Astrocyte of the cerebellum (primary cell): Measurements from ENCODE around the gene GMCL2.

Experiments
- DNase-seq: peaks from one replicate; pipeline ENCODE4 v3.0.0-alpha.2; 2011; ENCODE audit warnings: low read depth
- H3K4me3 ChIP-seq: 2 replicates; pipeline ENCODE4 v1.5.1; 2011; ENCODE audit warnings: mild to moderate bottlenecking, low read depth, low read length, moderate library complexity
- CTCF ChIP-seq: IDR thresholded peaks from 2 replicates; pipeline ENCODE4 v1.5.1; 2012; ENCODE audit warnings: low read length, low read depth, moderate library complexity, mild to moderate bottlenecking; ENCODE audit errors: missing control alignments
- in situ Hi-C: cut with HindIII; loops from 2 replicates; pipeline ENCODE4 v1.10.0; 2017; ENCODE audit warnings: low sequenced_read_pairs

The GMCL2 gene

GRCh38 chr5:178228609-178229008, 41.4 kb upstream of the GMCL2 start:
- no peak for TF ChIP-seq CTCF
- no peak overlapping the region for H3K4me3 ChIP-seq
- DNase-seq, result no peak
- in situ Hi-C loops, result no loop called here

- in situ Hi-C loops, result no loop called here
- no peak for DNase-seq
- no peak for TF ChIP-seq CTCF
- H3K4me3 ChIP-seq, result no peak overlapping the region
Measured at GRCh38 chr5:178227929-178228328, 40.8 kb upstream of the GMCL2 start.

- DNase-seq, result no peak
- in situ Hi-C loops, result no loop called here
- no peak for TF ChIP-seq CTCF
- no peak overlapping the region for H3K4me3 ChIP-seq
Measured at GRCh38 chr5:178227138-178227659, 40.0 kb upstream of the GMCL2 start.

- in situ Hi-C loops, result no loop called here
- no peak for TF ChIP-seq CTCF
- no peak for DNase-seq
- H3K4me3 ChIP-seq, result no peak overlapping the region
Measured at GRCh38 chr5:178225174-178225573, 38.0 kb upstream of the GMCL2 start.

- in situ Hi-C loops, result no loop called here
- DNase-seq, result no peak
- no peak for TF ChIP-seq CTCF
- no peak overlapping the region for H3K4me3 ChIP-seq
Measured at GRCh38 chr5:178224403-178224802, 37.2 kb upstream of the GMCL2 start.

- DNase-seq, result no peak
- TF ChIP-seq CTCF, result no peak
- in situ Hi-C loops, result no loop called here
- no peak overlapping the region for H3K4me3 ChIP-seq
Measured at GRCh38 chr5:178223828-178224335, 36.7 kb upstream of the GMCL2 start.

- in situ Hi-C loops, result no loop called here
- no peak for DNase-seq
Measured at GRCh38 chr5:178223196-178223773, 36.1 kb upstream of the GMCL2 start.

More at GRCh38 chr5:178223196-178223773, 36.1 kb upstream of the GMCL2 start:
- no peak for TF ChIP-seq CTCF
- no peak overlapping the region for H3K4me3 ChIP-seq
